HCT116 (cell line): ENCODE measurements around the gene CSAD.
"Not testable (repeated sequence)": the region's sequence is repeated elsewhere in the genome, so short reads cannot be mapped to it uniquely, and the experiment has no call there.

Experiments
- CEBPB ChIP-seq: IDR thresholded peaks from 2 replicates; pipeline ENCODE4 v1.6.1; 2012; ENCODE audit warnings: low read depth
- CTCF ChIP-seq, 3 experiments: fragments of 200-600 bp in 1 of 3; sonication (generic) in 1 of 3; IDR thresholded peaks in 2 of 3; conservative IDR thresholded peaks in 1 of 3; 2 replicates each; pipeline ENCODE4 v1.5.1; 2012 to 2017; ENCODE audit warnings: low read depth in 2 of 3, low read length in 2 of 3, antibody characterized with exemption in 1 of 3, borderline replicate concordance in 1 of 3, control low read depth in 1 of 3, mild to moderate bottlenecking in 1 of 3, mixed read lengths in 1 of 3, mixed run types in 1 of 3, moderate library complexity in 1 of 3; ENCODE audit not compliant: insufficient read depth in 1 of 3
- EGR1 ChIP-seq: IDR thresholded peaks from 2 replicates; pipeline ENCODE4 v1.6.1; 2012; ENCODE audit warnings: low read depth
- EZH2 ChIP-seq: fragments of 200-600 bp; sonication (generic); IDR thresholded peaks from 2 replicates; pipeline ENCODE4 v1.6.1; 2017; ENCODE audit warnings: antibody characterized with exemption, mixed run types
- POLR2A ChIP-seq: IDR thresholded peaks from 2 replicates; pipeline ENCODE4 v1.7.0; 2011; ENCODE audit warnings: borderline replicate concordance; ENCODE audit not compliant: insufficient read depth, insufficient read length; ENCODE audit errors: extremely low read depth
- POLR2AphosphoS5 ChIP-seq: IDR thresholded peaks from 2 replicates; pipeline ENCODE4 v1.6.1; 2011; ENCODE audit warnings: mild to moderate bottlenecking, low read depth, low read length, moderate library complexity
- RAD21 ChIP-seq: IDR thresholded peaks from 2 replicates; pipeline ENCODE4 v1.6.1; 2012; ENCODE audit warnings: low read depth, mild to moderate bottlenecking
- REST ChIP-seq: IDR thresholded peaks from 2 replicates; pipeline ENCODE4 v1.6.1; 2012; ENCODE audit warnings: low read depth
- SIN3A ChIP-seq: IDR thresholded peaks from 2 replicates; pipeline ENCODE4 v1.6.1; 2012; ENCODE audit warnings: low read depth
- SRF ChIP-seq: IDR thresholded peaks from 2 replicates; pipeline ENCODE4 v1.6.1; 2012; ENCODE audit warnings: low read depth
- YY1 ChIP-seq: IDR thresholded peaks from 2 replicates; pipeline ENCODE4 v1.6.1; 2011; ENCODE audit warnings: low read length, low read depth, moderate library complexity, mild to moderate bottlenecking; ENCODE audit not compliant: insufficient replicate concordance; ENCODE audit errors: extremely low read depth
- ZFX ChIP-seq: fragments of 450-650 bp; IDR thresholded peaks from 2 replicates; pipeline ENCODE4 v1.6.1; 2017
- ZNF274 ChIP-seq: fragments of 200-500 bp; sonication (Bioruptor generic); IDR thresholded peaks from 2 replicates; pipeline ENCODE4 v1.6.1; 2014; ENCODE audit warnings: mild to moderate bottlenecking, low read depth, low read length, inconsistent platforms
- TF ChIP-seq, protein P1 (sequence below): IDR thresholded peaks from 2 replicates; pipeline ENCODE4 v1.6.1; 2012

DNA sequence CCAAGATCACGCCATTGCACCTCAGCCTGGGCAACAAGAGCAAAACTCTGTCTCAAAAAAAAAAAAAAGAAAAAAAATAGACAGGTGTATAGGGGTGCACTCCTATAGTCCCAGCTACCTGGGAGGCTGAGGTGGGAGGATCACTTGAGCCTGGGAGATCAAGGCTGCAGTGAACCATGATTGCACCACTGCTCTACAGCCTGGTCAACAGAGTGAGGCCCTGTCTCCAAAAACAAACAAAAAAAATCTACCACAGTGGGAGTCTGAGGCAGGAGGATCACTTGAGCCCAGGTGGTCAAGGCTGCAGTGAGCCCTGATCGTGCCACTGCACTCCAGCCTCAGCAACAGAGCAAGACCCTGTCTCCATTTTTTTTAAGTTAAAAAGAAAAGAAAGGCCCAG is 17.7 kb downstream of the CSAD start:
- not testable (repeated sequence) for TF ChIP-seq CTCF (IDR thresholded peaks at IDR 0.05 in 2 of 3, conservative IDR thresholded peaks at IDR 0.05 in 1 of 3; ENCODE audit: borderline replicate concordance in 1 of 3, insufficient read depth in 1 of 3, low read depth in 2 of 3, low read length in 2 of 3); SRF; REST; EZH2; SIN3A; POLR2A; YY1; EGR1; CEBPB; RAD21; ZFX; POLR2AphosphoS5; ZNF274
- TF ChIP-seq, protein P1, sequence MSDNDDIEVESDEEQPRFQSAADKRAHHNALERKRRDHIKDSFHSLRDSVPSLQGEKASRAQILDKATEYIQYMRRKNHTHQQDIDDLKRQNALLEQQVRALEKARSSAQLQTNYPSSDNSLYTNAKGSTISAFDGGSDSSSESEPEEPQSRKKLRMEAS, result not testable (repeated sequence)
